HG02840 (cell line): ENCODE data around the gene ATG10.

Experiments
- ATAC-seq: cut with Tn5 transposase; IDR thresholded peaks from one replicate; pipeline ENCODE4 v1.9.1; 2021; ENCODE audit warnings: mild to moderate bottlenecking, moderate library complexity, moderate number of reproducible peaks; ENCODE audit not compliant: unreplicated experiment, low FRiP score

The ATG10 gene

GRCh38 chr5:82205005-82205404, 233.2 kb downstream of the ATG10 start:
- ATAC-seq, result no peak

- no peak for ATAC-seq
These were observed 236.5 kb downstream of the ATG10 start for GRCh38 chr5:82208371-82208770.

- no peak for ATAC-seq
These were observed 240.2 kb downstream of the ATG10 start for GRCh38 chr5:82211855-82212572.

- ATAC-seq, result no peak
These were observed 246.1 kb downstream of the ATG10 start for GRCh38 chr5:82217917-82218316.

- no peak for ATAC-seq
These were observed 246.7 kb downstream of the ATG10 start for GRCh38 chr5:82218374-82219156.

- ATAC-seq, result no peak
These were observed 249.2 kb downstream of the ATG10 start for GRCh38 chr5:82221020-82221419.

GRCh38 chr5:82222597-82223574, 251.1 kb downstream of the ATG10 start:
- ATAC-seq, result no peak

- ATAC-seq, result peak; percentile 71
These were observed 253.8 kb downstream of the ATG10 start for GRCh38 chr5:82225525-82226172.

- ATAC-seq, result no peak
These were observed 263.1 kb downstream of the ATG10 start for GRCh38 chr5:82234885-82235284.

- no peak for ATAC-seq
These were observed 272.3 kb downstream of the ATG10 start for GRCh38 chr5:82244151-82244550.

GRCh38 chr5:82244854-82245635, 273.2 kb downstream of the ATG10 start:
- ATAC-seq, result no peak

GRCh38 chr5:82246960-82247574, 275.2 kb downstream of the ATG10 start:
- ATAC-seq, result no peak

GRCh38 chr5:82252744-82253143, 280.9 kb downstream of the ATG10 start:
- ATAC-seq, result no peak

- ATAC-seq, result no peak
These were observed 284.0 kb downstream of the ATG10 start for GRCh38 chr5:82255844-82256243.

GRCh38 chr5:82257247-82257646, 285.4 kb downstream of the ATG10 start:
- ATAC-seq, result no peak

- ATAC-seq, result no peak
These were observed 285.9 kb downstream of the ATG10 start for GRCh38 chr5:82257729-82258128.

GRCh38 chr5:82259172-82259800, 287.5 kb downstream of the ATG10 start:
- no peak for ATAC-seq

GRCh38 chr5:82265047-82265446, 293.2 kb downstream of the ATG10 start:
- ATAC-seq, result no peak
